Measurements from ENCODE around the gene CACNA2D2. TPM values are rescaled to one million over a fixed set of nuclear protein-coding genes. Genes with fewer than 3 reads are reported as not detected.

CACNA2D2 gene
- total RNA-seq, 1 donor from 2014 or later: 0.40 TPM

DNA sequence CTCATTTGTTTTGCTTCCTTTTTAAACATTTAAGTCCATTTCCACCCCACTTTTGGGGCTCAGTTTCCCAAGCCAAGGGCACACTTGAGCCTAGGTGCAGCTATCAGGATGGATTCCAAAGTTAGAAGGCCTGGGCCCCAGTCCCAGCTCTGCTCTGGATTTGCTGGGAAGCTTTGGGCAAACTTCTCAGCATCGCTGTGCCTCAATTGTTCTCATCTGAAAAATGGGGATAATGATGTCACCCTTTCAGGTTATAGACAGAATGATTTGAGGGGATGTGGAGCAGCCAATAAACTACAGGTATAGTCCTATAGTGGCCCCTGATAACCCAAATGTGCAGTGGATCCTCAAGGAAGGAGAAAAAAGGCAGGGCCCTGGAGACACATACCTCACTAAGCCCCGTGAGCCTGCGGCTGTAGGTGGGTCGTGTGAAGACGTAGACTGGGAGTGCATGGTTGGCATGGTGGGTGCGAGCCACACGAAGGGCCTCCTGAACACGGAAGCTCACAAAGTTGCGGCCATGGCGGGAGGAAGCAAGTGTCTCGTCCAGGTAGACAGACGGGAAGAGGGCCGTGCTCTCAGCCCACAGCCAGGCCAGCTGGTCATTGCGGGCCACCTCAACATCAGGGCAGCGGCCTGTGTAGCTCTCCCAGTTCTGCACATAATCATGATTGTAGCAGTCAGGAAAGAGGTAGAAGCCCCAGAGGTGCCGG, 184.1 kb downstream of the CACNA2D2 start:
- TF ChIP-seq, protein P1, sequence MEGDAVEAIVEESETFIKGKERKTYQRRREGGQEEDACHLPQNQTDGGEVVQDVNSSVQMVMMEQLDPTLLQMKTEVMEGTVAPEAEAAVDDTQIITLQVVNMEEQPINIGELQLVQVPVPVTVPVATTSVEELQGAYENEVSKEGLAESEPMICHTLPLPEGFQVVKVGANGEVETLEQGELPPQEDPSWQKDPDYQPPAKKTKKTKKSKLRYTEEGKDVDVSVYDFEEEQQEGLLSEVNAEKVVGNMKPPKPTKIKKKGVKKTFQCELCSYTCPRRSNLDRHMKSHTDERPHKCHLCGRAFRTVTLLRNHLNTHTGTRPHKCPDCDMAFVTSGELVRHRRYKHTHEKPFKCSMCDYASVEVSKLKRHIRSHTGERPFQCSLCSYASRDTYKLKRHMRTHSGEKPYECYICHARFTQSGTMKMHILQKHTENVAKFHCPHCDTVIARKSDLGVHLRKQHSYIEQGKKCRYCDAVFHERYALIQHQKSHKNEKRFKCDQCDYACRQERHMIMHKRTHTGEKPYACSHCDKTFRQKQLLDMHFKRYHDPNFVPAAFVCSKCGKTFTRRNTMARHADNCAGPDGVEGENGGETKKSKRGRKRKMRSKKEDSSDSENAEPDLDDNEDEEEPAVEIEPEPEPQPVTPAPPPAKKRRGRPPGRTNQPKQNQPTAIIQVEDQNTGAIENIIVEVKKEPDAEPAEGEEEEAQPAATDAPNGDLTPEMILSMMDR (IDR thresholded peaks at IDR 0.05): no peak
- H3K27me3 Mint-ChIP-seq (ENCODE audit: low read depth): no peaks in the 10 kb centered on the region
- H3K27ac Mint-ChIP-seq (ENCODE audit: unreplicated experiment): no peak overlapping the region
- no peaks in the 10 kb centered on the region for H3K9me3 Mint-ChIP-seq (ENCODE audit: low read depth)
- no peak for DNase-seq (ENCODE audit: low spot score)
- peaks cover 8% of the 10 kb centered on the region for H3K36me3 Mint-ChIP-seq (ENCODE audit: low read depth)
- peak overlapping the region; percentile 30 for H3K4me3 Mint-ChIP-seq (ENCODE audit: unreplicated experiment)
- H3K4me1 Mint-ChIP-seq (ENCODE audit: low read depth): peaks cover 47% of the 10 kb centered on the region

GRCh38 chr3:50318615-50319014, 184.8 kb downstream of the CACNA2D2 start:
- Mint-ChIP-seq H3K9me3 (ENCODE audit: low read depth) (no peaks in the 10 kb centered on the region), H3K36me3 (ENCODE audit: low read depth) (peaks cover 8% of the 10 kb centered on the region), H3K27me3 (ENCODE audit: low read depth) (no peaks in the 10 kb centered on the region), H3K4me3 (ENCODE audit: unreplicated experiment) (no peak overlapping the region), H3K4me1 (ENCODE audit: low read depth) (peaks cover 47% of the 10 kb centered on the region), H3K27ac (ENCODE audit: unreplicated experiment) (no peak overlapping the region)
- TF ChIP-seq, protein P1 (IDR thresholded peaks at IDR 0.05): no peak
- no peak for DNase-seq (ENCODE audit: low spot score)

DNA sequence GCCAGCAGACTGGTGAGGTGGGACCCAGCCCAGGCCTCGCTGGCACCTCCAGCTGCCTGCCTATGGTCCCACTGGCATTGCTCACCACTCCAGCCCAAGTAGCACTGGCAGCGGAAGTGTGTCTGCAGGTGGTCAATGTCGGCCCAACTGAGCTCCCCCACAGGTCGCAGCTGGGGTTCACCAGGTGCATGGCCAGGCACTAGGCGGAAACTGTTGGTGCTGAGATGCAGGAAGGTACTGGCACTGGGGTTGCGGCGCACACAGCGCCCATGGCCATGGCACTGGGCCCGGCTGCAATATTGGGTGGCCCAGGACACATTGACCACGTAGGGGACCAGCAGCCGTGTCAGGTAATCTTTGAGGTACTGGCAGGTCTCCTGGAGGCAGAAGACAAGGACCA, 185.3 kb downstream of the CACNA2D2 start:
- DNase-seq (ENCODE audit: low spot score): no peak
- TF ChIP-seq, protein P1 (IDR thresholded peaks at IDR 0.05): no peak
- peaks cover 46% of the 10 kb centered on the region for H3K4me1 Mint-ChIP-seq (ENCODE audit: low read depth)
- no peak overlapping the region for H3K4me3 Mint-ChIP-seq (ENCODE audit: unreplicated experiment)
- no peak overlapping the region for H3K27ac Mint-ChIP-seq (ENCODE audit: unreplicated experiment)
- no peaks in the 10 kb centered on the region for H3K27me3 Mint-ChIP-seq (ENCODE audit: low read depth)
- no peaks in the 10 kb centered on the region for H3K9me3 Mint-ChIP-seq (ENCODE audit: low read depth)
- peaks cover 8% of the 10 kb centered on the region for H3K36me3 Mint-ChIP-seq (ENCODE audit: low read depth)

GRCh38 chr3:50317300-50317699, 186.1 kb downstream of the CACNA2D2 start:
- no peak for DNase-seq (ENCODE audit: low spot score)
- peaks cover 8% of the 10 kb centered on the region for H3K36me3 Mint-ChIP-seq (ENCODE audit: low read depth)
- TF ChIP-seq, protein P1 (IDR thresholded peaks at IDR 0.05): no peak
- H3K4me1 Mint-ChIP-seq (ENCODE audit: low read depth): peaks cover 39% of the 10 kb centered on the region
- H3K4me3 Mint-ChIP-seq (ENCODE audit: unreplicated experiment): no peak overlapping the region
- H3K9me3 Mint-ChIP-seq (ENCODE audit: low read depth): no peaks in the 10 kb centered on the region
- H3K27me3 Mint-ChIP-seq (ENCODE audit: low read depth): no peaks in the 10 kb centered on the region
- H3K27ac Mint-ChIP-seq (ENCODE audit: unreplicated experiment): no peak overlapping the region

DNA sequence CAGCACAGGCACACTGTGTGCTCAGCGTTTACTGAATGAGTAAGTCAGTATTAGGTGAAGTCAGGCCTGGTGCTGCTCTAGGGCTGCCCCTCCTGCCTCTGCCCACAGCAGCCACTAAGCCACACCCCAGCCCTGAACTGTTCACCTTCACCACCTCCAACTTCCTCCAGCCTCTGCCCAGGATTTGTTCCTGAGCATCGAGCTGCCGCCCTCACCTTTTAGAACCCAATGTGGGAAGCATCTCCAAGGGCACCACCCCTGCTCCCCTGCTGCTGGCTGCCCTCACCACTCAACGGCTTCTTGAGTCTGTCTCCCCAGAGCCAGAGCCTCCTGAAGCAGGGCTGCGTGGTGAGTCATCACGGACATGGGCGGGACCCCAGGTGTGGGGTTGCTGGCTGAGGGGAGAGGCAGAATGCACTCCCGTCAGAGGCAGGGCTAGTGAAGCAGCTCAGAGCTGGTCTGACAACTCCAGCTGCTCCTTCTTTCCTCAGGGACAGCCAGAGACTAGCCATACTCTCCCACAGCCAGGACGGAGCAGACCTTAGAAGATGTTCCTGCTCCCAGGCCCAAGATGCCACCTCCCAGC, 186.7 kb downstream of the CACNA2D2 start:
- Mint-ChIP-seq H3K9me3 (ENCODE audit: low read depth) (no peaks in the 10 kb centered on the region), H3K36me3 (ENCODE audit: low read depth) (peaks cover 8% of the 10 kb centered on the region), H3K27ac (ENCODE audit: unreplicated experiment) (no peak overlapping the region), H3K4me3 (ENCODE audit: unreplicated experiment) (no peak overlapping the region), H3K4me1 (ENCODE audit: low read depth) (peaks cover 38% of the 10 kb centered on the region), H3K27me3 (ENCODE audit: low read depth) (no peaks in the 10 kb centered on the region)
- no peak for DNase-seq (ENCODE audit: low spot score)
- TF ChIP-seq, protein P1 (IDR thresholded peaks at IDR 0.05): no peak

Measured in chondrocyte (in vitro differentiated cells).